GM18502 (cell line): ENCODE measurements around the gene ARHGEF12.

Experiments
- ATAC-seq: cut with Tn5 transposase; IDR thresholded peaks from one replicate; pipeline ENCODE4 v1.9.1; 2021; ENCODE audit warnings: mild to moderate bottlenecking; ENCODE audit not compliant: unreplicated experiment, poor library complexity

Gene ARHGEF12

DNA sequence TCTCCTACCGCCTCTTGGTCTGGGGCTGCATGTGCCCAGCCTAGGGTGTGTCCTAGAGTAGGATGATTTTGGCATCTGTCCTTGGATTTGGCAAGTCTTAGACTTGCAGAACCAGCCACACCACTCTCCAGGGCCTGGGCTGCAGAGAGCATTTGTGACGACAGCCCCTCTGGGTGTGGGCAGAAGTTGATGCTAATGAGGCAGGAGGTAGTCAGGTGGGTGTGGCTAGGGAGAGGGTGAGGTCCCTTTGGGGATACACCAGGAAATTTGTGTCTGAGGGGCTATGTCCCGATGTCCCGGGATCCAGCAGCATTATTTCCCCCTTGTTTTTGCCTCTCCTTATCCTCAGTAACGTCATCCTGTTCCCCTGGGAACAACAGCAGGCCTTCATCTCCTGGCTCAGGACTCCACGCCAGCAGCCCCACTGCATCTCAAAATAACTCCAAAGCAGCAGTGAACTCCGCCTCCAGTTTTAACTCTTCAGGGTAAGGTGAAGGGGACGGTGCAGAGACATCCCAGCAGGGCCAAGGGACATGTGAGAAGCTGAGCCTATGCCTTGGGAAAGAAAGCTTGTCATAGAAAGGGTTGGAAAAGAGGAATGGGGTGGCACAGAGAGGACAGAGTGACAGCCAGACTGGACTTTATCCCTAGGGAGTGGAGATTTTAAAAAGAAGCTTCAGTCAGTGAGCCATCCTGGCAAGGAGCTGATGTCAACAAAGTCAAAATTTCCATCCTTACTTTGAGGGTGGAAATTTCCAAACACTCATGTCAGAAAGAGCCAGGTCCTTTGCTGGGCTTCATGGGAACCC is 19.1 kb upstream of the ARHGEF12 start:
- ATAC-seq: no peak

DNA sequence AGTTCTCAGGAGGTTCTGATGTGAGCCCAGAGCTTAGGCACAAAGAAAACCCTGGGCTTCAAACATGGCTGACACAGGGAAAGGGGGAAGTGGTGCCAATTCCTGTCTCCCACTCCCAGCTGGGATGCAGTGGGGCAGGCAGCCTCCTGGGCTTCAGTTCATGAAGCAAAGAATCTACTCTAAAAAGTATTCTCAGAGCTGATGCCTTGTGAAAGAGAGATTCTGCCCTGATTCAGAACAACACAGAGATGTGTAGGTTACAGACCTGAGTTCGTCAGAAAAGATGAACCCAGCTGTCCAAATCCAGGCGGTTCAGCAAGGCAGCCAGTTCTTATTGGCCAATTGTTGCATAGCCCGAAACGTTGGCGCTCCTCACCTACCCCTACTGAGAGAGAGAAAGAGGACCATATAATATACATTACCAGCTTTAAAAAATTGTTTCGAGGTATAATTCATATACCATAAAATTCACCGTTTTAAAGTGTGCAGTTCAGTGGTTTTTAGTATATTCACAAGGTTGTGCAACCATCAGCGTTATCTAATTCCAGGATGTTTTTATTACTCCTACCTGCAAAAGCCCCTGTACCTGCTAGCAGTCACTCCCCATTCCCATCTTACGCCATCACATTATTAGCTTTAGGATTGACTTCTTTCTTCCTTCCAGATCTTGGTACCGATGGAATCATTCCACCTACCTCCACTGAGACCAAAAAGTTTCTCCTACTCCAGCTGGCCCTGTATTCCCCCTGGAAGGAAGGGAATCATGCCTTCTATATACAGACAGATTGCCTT is 18.3 kb upstream of the ARHGEF12 start:
- no peak for ATAC-seq

DNA sequence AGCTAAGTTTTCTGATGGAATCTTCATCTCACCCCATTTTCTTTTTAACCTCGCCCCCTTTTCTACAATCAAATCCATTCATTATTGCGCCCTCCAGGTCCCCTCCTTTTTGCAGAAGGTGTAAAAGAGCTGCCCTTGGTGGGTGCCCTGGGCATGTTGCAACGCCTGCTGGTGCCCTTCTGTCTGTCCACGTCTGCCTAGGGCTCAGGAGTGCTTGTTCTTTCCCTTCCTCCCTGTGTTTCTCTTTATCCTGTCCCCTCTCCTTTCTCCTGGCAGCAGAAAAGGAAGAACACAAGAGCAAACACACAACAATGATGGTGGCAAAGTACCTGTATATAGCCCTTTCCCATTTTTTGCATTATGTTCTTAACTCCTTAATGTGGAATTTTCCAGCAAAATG is 17.3 kb upstream of the ARHGEF12 start:
- ATAC-seq: no peak

DNA sequence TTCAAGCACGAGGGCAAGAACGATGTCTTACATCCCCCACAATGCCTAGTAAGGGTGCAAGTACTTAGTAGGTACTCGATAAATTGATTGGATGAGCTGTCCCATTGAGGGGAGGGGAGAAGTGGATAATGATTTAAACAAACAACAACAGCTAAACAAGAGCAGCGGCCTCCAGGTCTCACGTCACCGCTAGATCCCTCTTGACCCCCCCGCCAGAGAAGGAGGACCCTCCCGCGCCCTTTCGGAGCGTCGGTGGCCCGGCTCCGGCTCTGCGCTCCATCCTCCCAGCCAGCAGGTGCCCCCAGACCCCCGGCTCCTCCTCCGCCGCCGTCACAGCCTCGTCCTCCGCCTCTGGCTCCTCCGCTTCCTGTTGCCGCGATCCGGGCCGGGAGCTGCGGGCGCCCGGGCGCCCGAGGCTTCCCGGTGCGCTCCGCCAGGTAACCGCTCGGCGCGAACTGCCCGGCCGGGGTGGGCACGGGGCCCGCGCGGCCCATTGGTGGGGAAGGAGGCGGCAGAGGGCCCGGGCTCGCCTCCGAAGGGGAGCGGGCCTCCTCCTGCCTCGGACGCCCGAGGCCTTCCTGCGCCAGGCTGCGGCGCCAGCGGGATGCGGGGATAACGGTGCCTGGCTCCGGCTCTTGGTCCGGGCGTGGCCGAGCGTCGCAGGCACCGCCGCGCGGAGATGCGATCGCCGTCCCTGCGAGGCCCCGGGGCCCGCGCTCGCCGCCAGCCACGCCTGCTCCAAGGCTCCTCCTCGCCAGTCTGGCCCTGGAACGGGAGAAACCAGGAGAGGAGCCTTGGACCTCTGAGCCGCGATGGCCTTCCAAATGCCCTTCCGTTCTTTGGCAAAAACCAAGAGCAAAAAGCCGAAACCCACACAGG is 11.0 kb upstream of the ARHGEF12 start, which contains the start of gene TLCD5:
Gene TLCD5, plus strand, starts transcription at position 368 of the 879 bp plus-strand sequence. CDS start 2,143 bp downstream, outside the sequence.
- ATAC-seq: peak; percentile 71

DNA sequence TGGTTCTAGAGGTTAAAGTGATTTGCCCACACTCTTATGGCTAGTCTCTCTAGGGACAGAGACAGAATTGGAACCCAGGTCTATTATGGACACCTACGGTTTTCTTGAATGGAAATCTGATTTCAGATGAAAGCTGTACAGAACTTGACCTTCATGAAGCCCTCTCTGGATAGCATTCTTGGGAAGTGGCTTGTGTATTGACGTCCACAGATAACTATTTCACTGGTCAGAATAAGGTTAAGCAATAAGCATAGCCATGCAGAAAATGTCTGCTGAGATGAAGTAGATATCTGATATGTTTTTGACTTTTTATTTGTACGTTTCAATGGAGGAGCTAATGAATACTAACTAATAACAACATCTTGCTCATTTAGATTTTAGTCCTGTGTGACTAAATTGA is 10.0 kb upstream of the ARHGEF12 start:
- ATAC-seq: no peak

DNA sequence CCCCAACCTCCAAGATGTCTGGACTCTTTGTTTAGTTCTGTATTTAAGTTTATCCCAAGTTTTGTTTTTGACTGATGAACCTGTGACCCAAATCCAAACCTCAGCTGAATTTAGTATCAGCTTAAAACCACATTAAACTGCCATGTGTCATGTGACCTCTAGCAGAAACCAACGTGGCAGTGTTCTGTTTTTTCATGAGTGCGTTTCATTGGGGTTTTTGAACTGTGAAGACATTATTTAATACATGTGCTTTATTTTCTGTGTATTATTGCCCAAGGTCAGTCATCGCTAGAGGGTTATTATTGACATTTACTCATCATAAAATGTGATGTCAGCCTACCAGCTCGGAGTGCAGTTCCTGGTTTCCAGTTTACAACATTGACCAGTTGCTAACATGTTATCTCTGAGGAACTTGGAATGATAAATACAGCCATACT is 9.3 kb upstream of the ARHGEF12 start:
- no peak for ATAC-seq

DNA sequence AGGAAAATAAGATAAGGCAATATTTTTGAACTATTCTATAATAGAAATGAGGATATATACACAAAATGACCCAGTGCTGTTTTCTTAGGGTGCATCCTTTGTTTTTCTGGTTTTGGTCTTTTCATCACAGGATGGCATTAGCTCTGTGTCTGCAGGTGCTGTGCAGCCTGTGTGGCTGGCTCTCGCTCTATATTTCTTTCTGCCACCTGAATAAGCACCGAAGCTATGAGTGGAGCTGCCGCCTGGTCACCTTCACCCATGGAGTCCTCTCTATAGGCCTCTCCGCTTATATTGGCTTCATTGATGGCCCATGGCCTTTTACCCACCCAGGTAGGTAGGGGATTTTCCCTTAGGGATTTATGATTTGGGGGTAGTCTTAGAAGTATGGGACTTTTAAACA is 8.9 kb upstream of the ARHGEF12 start:
- ATAC-seq: no peak

DNA sequence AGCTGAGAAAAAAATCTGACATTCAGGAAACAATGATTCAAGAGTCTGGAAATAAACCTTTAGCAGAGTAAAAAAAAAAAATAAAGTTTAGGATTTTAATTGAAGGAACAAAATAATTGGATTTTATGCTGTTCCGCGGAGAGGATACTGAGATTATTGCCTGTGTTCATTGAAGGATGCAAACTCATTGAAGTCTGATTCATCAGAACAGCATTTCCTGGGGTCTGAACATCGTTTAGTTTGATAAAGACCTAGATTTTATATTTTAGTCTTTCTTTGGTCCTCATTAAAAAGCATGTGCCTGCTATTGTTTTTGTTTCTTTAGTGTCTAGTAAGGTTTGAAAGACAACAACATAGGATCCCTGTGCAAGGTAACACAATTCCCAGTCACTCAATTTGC is 6.7 kb upstream of the ARHGEF12 start:
- no peak for ATAC-seq

DNA sequence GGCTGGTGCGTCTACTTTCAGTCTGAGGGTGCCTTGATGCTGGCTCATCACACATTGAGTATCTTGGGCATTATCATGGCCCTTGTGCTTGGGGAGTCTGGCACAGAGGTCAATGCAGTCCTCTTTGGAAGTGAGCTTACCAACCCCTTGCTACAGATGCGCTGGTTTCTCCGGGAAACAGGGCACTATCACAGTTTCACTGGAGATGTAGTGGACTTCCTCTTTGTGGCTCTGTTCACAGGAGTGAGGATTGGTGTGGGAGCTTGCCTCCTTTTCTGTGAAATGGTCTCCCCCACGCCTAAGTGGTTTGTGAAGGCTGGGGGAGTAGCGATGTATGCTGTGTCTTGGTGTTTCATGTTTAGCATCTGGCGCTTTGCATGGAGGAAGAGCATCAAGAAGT is 6.2 kb upstream of the ARHGEF12 start:
- no peak for ATAC-seq

DNA sequence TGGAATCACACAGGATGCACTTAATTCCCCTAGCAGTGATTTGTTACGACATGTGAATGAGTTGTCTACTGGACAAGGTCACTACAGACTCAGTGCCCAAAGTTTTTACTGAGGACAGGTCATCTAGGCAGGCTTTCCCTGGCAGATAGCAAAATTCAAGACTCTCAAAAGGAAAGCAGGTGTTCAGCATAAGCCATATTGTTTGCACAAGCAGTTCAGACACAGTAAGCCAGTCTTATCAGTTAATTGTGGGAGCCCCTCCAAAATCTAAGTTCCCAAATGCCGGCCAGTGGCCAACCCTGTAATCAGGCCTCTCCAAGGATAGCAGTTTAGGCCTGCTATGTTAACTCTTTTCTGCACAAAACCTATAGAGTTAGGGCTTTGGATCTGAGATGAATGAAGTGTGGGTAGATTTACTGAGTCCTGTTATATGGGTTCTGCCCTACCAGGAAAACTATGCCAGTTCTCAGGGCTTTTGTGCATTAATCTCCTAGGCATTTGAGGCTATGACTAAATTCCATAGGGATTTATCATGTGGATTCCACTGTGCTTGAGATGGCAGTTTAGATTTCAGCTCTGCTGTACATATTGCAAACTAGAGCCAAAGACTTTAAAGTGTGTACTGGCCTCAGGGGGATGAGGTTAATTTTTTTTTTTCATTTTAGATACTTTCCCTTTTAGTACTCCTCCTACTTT is 4.8 kb upstream of the ARHGEF12 start:
- ATAC-seq: no peak

DNA sequence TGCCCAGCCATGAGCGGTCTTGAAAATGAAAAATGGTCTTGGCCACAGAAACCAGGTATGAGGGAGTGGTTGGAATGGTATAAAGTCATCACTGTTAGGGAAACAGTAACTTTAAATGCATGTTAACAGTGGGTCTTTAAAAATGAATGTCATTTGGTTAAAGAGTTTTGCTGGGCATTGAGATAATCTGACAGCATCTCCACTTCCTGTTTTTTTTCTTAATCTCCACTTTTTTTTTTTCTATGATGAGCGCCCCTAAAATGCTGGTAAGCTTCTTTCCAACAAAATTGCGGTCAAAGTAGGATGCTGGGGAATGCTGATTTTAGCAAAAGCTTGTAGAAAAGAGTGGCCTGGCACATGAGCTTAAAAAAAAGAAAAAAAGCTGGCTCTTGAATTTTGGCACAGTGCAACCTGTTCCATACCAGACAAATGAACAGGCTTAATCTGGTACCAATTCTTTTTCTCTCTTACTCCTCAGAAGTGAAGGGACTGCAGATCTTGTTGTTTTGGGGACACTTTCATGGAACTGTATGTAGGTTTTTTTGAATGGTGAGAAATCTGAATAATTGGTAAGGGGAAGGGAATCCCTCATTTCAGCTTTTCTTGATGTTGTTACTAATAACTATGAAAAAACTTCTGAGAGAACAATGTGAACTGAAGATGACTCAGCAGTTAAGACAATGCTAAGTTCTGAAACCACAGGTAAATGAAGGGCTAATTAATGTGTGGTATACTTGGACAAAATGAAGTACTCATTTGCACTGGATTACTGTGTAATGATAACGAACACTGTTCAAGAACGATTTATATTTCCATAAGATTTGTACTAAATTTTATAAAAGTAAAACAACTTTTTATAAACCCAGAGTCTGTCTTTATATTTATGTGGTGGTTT is 3.1 kb upstream of the ARHGEF12 start:
- no peak for ATAC-seq

DNA sequence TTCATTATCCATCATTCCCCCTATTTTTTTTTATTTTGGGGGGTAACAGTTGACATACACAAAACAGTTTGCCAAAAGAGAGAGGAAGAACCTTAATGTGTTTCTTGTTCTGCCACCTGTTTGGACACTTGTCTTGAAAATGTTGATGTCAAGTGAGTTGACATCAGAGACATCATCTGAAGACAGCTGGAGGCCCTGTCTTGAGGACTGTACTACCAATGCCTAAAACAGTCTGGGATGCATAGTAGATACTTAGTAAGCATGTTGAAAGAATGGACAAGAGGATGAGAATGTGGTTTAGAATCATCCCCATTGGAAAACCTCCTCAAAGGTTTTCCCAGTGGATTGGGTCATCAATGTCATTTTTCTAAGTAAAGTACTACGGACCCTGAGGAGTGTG is 2.4 kb upstream of the ARHGEF12 start:
- no peak for ATAC-seq

DNA sequence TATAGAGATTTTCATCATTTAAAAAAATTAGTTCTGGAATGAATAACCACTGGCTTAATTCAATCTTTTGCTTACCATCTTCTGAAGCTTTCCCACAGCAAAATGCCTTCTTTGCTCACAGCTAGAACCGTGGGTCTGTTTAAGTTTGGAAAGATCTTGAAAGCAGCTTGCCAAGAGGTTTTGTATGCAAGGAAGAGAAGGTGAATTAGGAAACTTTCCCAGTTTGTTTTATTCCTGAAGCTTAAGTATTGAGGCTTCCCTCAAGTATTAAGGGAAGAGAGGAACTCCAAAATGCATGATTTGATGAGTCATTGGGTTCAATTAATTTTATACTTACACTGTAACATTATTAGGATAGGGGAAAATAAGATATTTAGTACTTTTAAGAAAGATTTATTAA is 1.9 kb upstream of the ARHGEF12 start:
- no peak for ATAC-seq

DNA sequence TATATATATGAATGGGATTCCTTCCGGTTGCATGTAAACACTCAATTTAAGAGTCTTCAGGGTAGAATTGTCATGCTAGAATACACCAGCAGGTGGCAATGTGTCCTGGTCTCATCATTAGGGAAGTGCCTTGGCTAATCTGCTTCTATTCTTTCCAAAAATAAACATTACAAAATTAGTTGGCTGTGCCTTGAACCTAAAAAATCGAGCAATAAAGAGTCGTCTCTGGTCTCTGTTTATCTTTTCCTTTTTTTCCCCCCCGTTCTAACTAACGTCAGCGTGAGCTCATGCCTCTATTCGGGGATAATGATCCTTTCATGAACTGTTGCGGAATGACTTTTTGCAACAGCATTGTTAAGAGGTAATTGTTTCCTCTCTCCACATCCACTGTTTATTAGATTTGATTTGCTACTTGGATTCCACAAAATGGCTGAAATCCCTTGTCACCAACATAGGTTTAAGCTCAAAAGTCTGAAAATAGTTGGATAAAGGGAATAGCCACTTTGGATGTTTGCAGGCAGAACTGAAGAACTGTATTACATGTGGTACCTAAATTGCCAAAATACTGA is 1.2 kb upstream of the ARHGEF12 start:
- ATAC-seq: no peak

DNA sequence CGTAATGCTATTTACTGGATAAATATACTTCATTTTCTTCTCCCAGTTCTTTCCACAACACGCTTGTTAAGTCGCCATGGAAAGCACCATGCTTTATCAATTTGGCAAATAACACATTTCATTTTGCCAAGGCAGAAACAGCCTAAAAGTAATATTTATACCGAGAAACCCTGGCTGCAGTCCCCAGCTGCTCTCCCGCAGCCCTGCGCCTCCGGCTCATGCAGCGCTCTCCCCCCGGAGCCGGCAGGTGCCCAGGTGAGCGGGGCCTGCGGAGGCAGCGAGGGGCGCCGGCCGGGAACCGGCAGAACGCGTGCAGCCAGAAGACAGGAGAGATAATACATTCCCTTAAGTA is 681 bp upstream of the ARHGEF12 start:
- ATAC-seq: peak; percentile 18

DNA sequence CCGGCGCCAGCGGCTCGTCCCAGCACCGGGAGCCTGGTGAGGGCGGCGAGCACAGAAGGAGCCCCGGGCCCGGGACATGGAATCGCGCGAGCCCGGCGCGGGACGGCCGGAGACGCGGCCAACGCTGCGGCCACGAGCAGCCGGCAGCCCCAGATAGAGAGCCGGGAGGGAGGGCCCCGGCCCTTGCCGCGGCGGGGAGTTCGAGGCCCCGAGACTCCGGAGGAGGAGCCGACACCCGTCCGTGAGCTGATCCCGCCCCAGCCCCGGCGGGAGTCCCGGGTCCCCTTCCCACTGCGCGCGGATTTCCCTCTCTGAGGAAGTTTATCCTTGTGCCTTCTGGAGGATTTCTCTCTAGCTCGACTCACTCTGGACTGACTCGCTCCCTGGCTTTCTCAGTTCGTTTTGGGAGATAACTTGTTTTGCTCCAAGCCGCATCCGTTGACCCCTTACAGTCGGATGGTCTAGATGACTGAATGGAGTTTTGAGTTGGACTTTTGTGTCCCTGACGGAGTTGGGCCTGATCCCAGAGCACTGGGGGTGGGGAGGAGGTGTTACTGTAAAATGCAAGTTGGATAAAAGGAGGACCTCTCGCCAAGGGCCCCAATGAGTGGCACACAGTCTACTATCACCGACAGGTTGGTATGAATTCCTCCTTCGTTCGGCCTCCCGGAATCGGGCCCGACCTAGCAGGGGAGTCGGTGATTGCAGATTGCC is 585 bp downstream of the ARHGEF12 start:
- no peak for ATAC-seq

DNA sequence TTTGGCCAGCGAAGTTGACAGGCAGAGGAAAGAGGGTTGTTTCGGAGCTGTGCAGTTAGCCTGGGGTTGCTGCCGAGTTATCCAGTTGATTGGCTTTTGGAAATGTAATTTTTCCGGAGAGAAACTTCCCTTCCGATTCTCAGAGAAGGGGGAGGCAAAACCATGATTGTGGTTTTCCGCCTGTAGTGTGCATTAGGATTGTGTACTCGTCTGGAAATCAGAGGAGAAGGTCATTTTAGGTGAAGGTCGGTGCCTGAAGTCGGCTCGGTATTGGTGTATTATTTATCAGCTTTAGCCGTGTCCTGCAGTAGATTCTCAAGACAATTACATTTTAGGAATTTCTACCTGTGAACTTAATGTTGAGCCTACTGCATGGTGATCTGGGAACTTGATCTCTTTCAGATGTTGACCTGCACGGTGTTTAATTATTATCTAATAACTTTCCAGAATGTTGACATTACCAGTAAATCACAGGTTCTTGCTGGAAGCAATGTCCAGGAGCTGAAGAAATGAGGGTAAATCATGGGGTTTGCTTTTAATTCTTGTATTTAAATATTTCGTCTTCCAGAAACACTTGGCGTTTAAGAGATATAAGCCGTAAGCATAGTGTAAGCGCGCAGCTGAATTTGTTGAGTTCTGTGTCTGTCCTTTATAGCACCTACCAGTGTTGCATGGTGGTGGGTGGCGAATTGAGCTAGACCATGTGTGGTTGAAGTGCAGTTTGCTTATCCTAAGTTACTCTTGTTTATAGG is 1.3 kb downstream of the ARHGEF12 start:
- no peak for ATAC-seq
